ENCODE results near the gene ROCK2. TPM values are rescaled to one million over a fixed set of nuclear protein-coding genes. Genes with fewer than 3 reads are reported as not detected.

The ROCK2 gene
- total and polyA plus RNA-seq, 4 donors: 21.3 to 68.3 (median 36.7) TPM

GRCh38 chr2:11187083-11187619, 157.3 kb downstream of the ROCK2 start:
- Histone ChIP-seq H3K27ac (ENCODE audit: low read depth, low read length) (no peak overlapping the region), H3K27me3 (ENCODE audit: control insufficient read depth, insufficient read depth, low read length) (no peaks in the 10 kb centered on the region), H3K9me3 (ENCODE audit: control insufficient read depth, insufficient read depth, low read length) (no peaks in the 10 kb centered on the region), H3K36me3 (ENCODE audit: control insufficient read depth, insufficient read depth, low read length) (peaks cover 11% of the 10 kb centered on the region), H3K4me3 (ENCODE audit: low read depth, low read length) (no peak overlapping the region), H3K4me1 (ENCODE audit: control insufficient read depth, insufficient read depth, low read length) (no peaks in the 10 kb centered on the region)
- WGBS (ENCODE audit: insufficient coverage): no CpG with 5 or more reads among the region's 7 CpGs
- no peak for DNase-seq (ENCODE audit: low read depth in 4 of 6, low spot score in 6 of 6)

GRCh38 chr2:11186145-11186544, 158.3 kb downstream of the ROCK2 start:
- no peak for DNase-seq (ENCODE audit: low read depth in 4 of 6, low spot score in 6 of 6)
- H3K27me3 ChIP-seq (ENCODE audit: control insufficient read depth, insufficient read depth, low read length): no peaks in the 10 kb centered on the region
- H3K4me3 ChIP-seq (ENCODE audit: low read depth, low read length): no peak overlapping the region
- WGBS (ENCODE audit: insufficient coverage): 98% methylated on average over 5 of the region's 6 CpGs
- no peaks in the 10 kb centered on the region for H3K4me1 ChIP-seq (ENCODE audit: control insufficient read depth, insufficient read depth, low read length)
- no peaks in the 10 kb centered on the region for H3K9me3 ChIP-seq (ENCODE audit: control insufficient read depth, insufficient read depth, low read length)
- H3K27ac ChIP-seq (ENCODE audit: low read depth, low read length): no peak overlapping the region
- peaks cover 13% of the 10 kb centered on the region for H3K36me3 ChIP-seq (ENCODE audit: control insufficient read depth, insufficient read depth, low read length)

GRCh38 chr2:11182951-11183350, 161.5 kb downstream of the ROCK2 start:
- Histone ChIP-seq H3K36me3 (ENCODE audit: control insufficient read depth, insufficient read depth, low read length) (peaks cover 5% of the 10 kb centered on the region), H3K27ac (ENCODE audit: low read depth, low read length) (no peak overlapping the region), H3K9me3 (ENCODE audit: control insufficient read depth, insufficient read depth, low read length) (no peaks in the 10 kb centered on the region), H3K4me3 (ENCODE audit: low read depth, low read length) (no peak overlapping the region), H3K27me3 (ENCODE audit: control insufficient read depth, insufficient read depth, low read length) (no peaks in the 10 kb centered on the region), H3K4me1 (ENCODE audit: control insufficient read depth, insufficient read depth, low read length) (no peaks in the 10 kb centered on the region)
- WGBS (ENCODE audit: insufficient coverage): no CpG with 5 or more reads among the region's 2 CpGs
- DNase-seq (ENCODE audit: low read depth in 4 of 6, low spot score in 6 of 6): no peak

GRCh38 chr2:11180653-11181052, 163.8 kb downstream of the ROCK2 start:
- Histone ChIP-seq H3K4me3 (ENCODE audit: low read depth, low read length) (no peak overlapping the region), H3K9me3 (ENCODE audit: control insufficient read depth, insufficient read depth, low read length) (no peaks in the 10 kb centered on the region), H3K27me3 (ENCODE audit: control insufficient read depth, insufficient read depth, low read length) (no peaks in the 10 kb centered on the region), H3K27ac (ENCODE audit: low read depth, low read length) (no peak overlapping the region), H3K4me1 (ENCODE audit: control insufficient read depth, insufficient read depth, low read length) (no peaks in the 10 kb centered on the region), H3K36me3 (ENCODE audit: control insufficient read depth, insufficient read depth, low read length) (peaks cover 5% of the 10 kb centered on the region)
- no peak for DNase-seq (ENCODE audit: low read depth in 4 of 6, low spot score in 6 of 6)
- 50% methylated on average over 2 of the region's 6 CpGs for WGBS (ENCODE audit: insufficient coverage)

- Histone ChIP-seq H3K27me3 (ENCODE audit: control insufficient read depth, insufficient read depth, low read length) (no peaks in the 10 kb centered on the region), H3K4me1 (ENCODE audit: control insufficient read depth, insufficient read depth, low read length) (peaks cover 3% of the 10 kb centered on the region), H3K36me3 (ENCODE audit: control insufficient read depth, insufficient read depth, low read length) (peaks cover 2% of the 10 kb centered on the region), H3K9me3 (ENCODE audit: control insufficient read depth, insufficient read depth, low read length) (no peaks in the 10 kb centered on the region), H3K27ac (ENCODE audit: low read depth, low read length) (no peak overlapping the region), H3K4me3 (ENCODE audit: low read depth, low read length) (no peak overlapping the region)
- DNase-seq (ENCODE audit: low read depth in 4 of 6, low spot score in 6 of 6): no peak
- 100% methylated on average over 1 of the region's 4 CpGs for WGBS (ENCODE audit: insufficient coverage)
Observed at GRCh38 chr2:11179899-11180298, 164.5 kb downstream of the ROCK2 start.

- Histone ChIP-seq H3K4me1 (ENCODE audit: control insufficient read depth, insufficient read depth, low read length) (peaks cover 3% of the 10 kb centered on the region), H3K4me3 (ENCODE audit: low read depth, low read length) (no peak overlapping the region), H3K27me3 (ENCODE audit: control insufficient read depth, insufficient read depth, low read length) (no peaks in the 10 kb centered on the region), H3K27ac (ENCODE audit: low read depth, low read length) (no peak overlapping the region), H3K36me3 (ENCODE audit: control insufficient read depth, insufficient read depth, low read length) (peaks cover 4% of the 10 kb centered on the region), H3K9me3 (ENCODE audit: control insufficient read depth, insufficient read depth, low read length) (no peaks in the 10 kb centered on the region)
- 79% methylated on average over 2 of the region's 4 CpGs for WGBS (ENCODE audit: insufficient coverage)
- no peak for DNase-seq (ENCODE audit: low read depth in 4 of 6, low spot score in 6 of 6)
Observed at GRCh38 chr2:11179196-11179595, 165.2 kb downstream of the ROCK2 start.

GRCh38 chr2:11177871-11178690, 166.4 kb downstream of the ROCK2 start:
- Histone ChIP-seq H3K27ac (ENCODE audit: low read depth, low read length) (no peak overlapping the region), H3K9me3 (ENCODE audit: control insufficient read depth, insufficient read depth, low read length) (no peaks in the 10 kb centered on the region), H3K4me1 (ENCODE audit: control insufficient read depth, insufficient read depth, low read length) (peaks cover 3% of the 10 kb centered on the region), H3K4me3 (ENCODE audit: low read depth, low read length) (no peak overlapping the region), H3K36me3 (ENCODE audit: control insufficient read depth, insufficient read depth, low read length) (peaks cover 4% of the 10 kb centered on the region), H3K27me3 (ENCODE audit: control insufficient read depth, insufficient read depth, low read length) (no peaks in the 10 kb centered on the region)
- no CpG with 5 or more reads among the region's 5 CpGs for WGBS (ENCODE audit: insufficient coverage)
- peak in 3 of 6 donors; percentile 13 to 81 (median 68) for DNase-seq (ENCODE audit: low read depth in 4 of 6, low spot score in 6 of 6)

- Histone ChIP-seq H3K27me3 (ENCODE audit: control insufficient read depth, insufficient read depth, low read length) (no peaks in the 10 kb centered on the region), H3K4me1 (ENCODE audit: control insufficient read depth, insufficient read depth, low read length) (peaks cover 3% of the 10 kb centered on the region), H3K9me3 (ENCODE audit: control insufficient read depth, insufficient read depth, low read length) (no peaks in the 10 kb centered on the region), H3K36me3 (ENCODE audit: control insufficient read depth, insufficient read depth, low read length) (peaks cover 2% of the 10 kb centered on the region), H3K4me3 (ENCODE audit: low read depth, low read length) (no peak overlapping the region), H3K27ac (ENCODE audit: low read depth, low read length) (no peak overlapping the region)
- 47% methylated on average over 6 of the region's 6 CpGs for WGBS (ENCODE audit: insufficient coverage)
- DNase-seq (ENCODE audit: low read depth in 4 of 6, low spot score in 6 of 6): peak in 2 of 6 donors; percentile 45 to 67
Observed at GRCh38 chr2:11175293-11175795, 169.1 kb downstream of the ROCK2 start.

- Histone ChIP-seq H3K27ac (ENCODE audit: low read depth, low read length) (no peak overlapping the region), H3K4me1 (ENCODE audit: control insufficient read depth, insufficient read depth, low read length) (peaks cover 3% of the 10 kb centered on the region), H3K27me3 (ENCODE audit: control insufficient read depth, insufficient read depth, low read length) (no peaks in the 10 kb centered on the region), H3K9me3 (ENCODE audit: control insufficient read depth, insufficient read depth, low read length) (no peaks in the 10 kb centered on the region), H3K36me3 (ENCODE audit: control insufficient read depth, insufficient read depth, low read length) (peaks cover 2% of the 10 kb centered on the region), H3K4me3 (ENCODE audit: low read depth, low read length) (no peak overlapping the region)
- WGBS (ENCODE audit: insufficient coverage): 96% methylated on average over 8 of the region's 9 CpGs
- no peak for DNase-seq (ENCODE audit: low read depth in 4 of 6, low spot score in 6 of 6)
Observed at GRCh38 chr2:11174222-11174621, 170.2 kb downstream of the ROCK2 start.

- 89% methylated on average over 13 of the region's 13 CpGs for WGBS (ENCODE audit: insufficient coverage)
- Histone ChIP-seq H3K4me3 (ENCODE audit: low read depth, low read length) (no peak overlapping the region), H3K36me3 (ENCODE audit: control insufficient read depth, insufficient read depth, low read length) (peaks cover 1% of the 10 kb centered on the region), H3K27ac (ENCODE audit: low read depth, low read length) (no peak overlapping the region), H3K4me1 (ENCODE audit: control insufficient read depth, insufficient read depth, low read length) (no peaks in the 10 kb centered on the region), H3K9me3 (ENCODE audit: control insufficient read depth, insufficient read depth, low read length) (no peaks in the 10 kb centered on the region), H3K27me3 (ENCODE audit: control insufficient read depth, insufficient read depth, low read length) (no peaks in the 10 kb centered on the region)
- no peak for DNase-seq (ENCODE audit: low read depth in 4 of 6, low spot score in 6 of 6)
Observed at GRCh38 chr2:11169333-11169732, 175.1 kb downstream of the ROCK2 start.
